Measurements from ENCODE around the gene XXYLT1.

The XXYLT1 gene

GRCh38 chr3:195256639-195257453, 14.1 kb downstream of the XXYLT1 start:
- H3K4me2 ChIP-seq: peak overlapping the region in 3 of 11 experiments; percentile 95 to 100 (median 99); a peak in 3 of 22 replicates
- no peak overlapping the region for H3K4me3 ChIP-seq
- H4K20me1 ChIP-seq: peaks cover 3 to 93% (median 69%) of the 10 kb centered on the region in 11 experiments; a peak in 21 of 22 replicates
- H3K27me3 ChIP-seq: peaks cover 0 to under 1% (median 0%) of the 10 kb centered on the region in 11 experiments; a peak in 1 of 22 replicates
- peaks cover 21 to 76% (median 68%) of the 10 kb centered on the region in 10 experiments for H3K4me1 ChIP-seq
- H3K9me3 ChIP-seq (replicated peaks in 1 of 11): no peaks in the 10 kb centered on the region
- no peak for TF ChIP-seq Cebpa-rat (IDR thresholded peaks at IDR 0.05)
- H3K27ac ChIP-seq: no peak overlapping the region
- no peak overlapping the region for H3K9ac ChIP-seq
- H3K36me3 ChIP-seq: peaks cover 0 to 10% (median 0%) of the 10 kb centered on the region in 11 experiments; a peak in 2 of 22 replicates

GRCh38 chr3:195255571-195256501, 15.1 kb downstream of the XXYLT1 start:
- peaks cover 0 to 7% (median 0%) of the 10 kb centered on the region in 11 experiments; a peak in 1 of 22 replicates for H3K27me3 ChIP-seq
- no peak overlapping the region for H3K9ac ChIP-seq
- no peaks in the 10 kb centered on the region for H3K9me3 ChIP-seq (replicated peaks in 1 of 11)
- H4K20me1 ChIP-seq: peaks cover 7 to 93% (median 75%) of the 10 kb centered on the region in 11 experiments; a peak in 21 of 22 replicates
- peaks cover 0 to 10% (median 0%) of the 10 kb centered on the region in 11 experiments; a peak in 2 of 22 replicates for H3K36me3 ChIP-seq
- H3K4me3 ChIP-seq: no peak overlapping the region
- H3K4me2 ChIP-seq: 0 out of 22 replicates have a peak overlapping the region, but pooled peaks of 1 of the 11 experiments have one; percentile 54
- no peak overlapping the region for H3K27ac ChIP-seq
- TF ChIP-seq Cebpa-rat (IDR thresholded peaks at IDR 0.05): no peak
- peaks cover 27 to 78% (median 68%) of the 10 kb centered on the region in 10 experiments for H3K4me1 ChIP-seq

GRCh38 chr3:195255176-195255500, 15.8 kb downstream of the XXYLT1 start:
- no peaks in the 10 kb centered on the region for H3K9me3 ChIP-seq (replicated peaks in 1 of 11)
- peaks cover 7 to 93% (median 75%) of the 10 kb centered on the region in 11 experiments; a peak in 21 of 22 replicates for H4K20me1 ChIP-seq
- peaks cover 0 to 10% (median 0%) of the 10 kb centered on the region in 11 experiments; a peak in 2 of 22 replicates for H3K36me3 ChIP-seq
- peaks cover 21 to 77% (median 65%) of the 10 kb centered on the region in 10 experiments for H3K4me1 ChIP-seq
- H3K4me3 ChIP-seq: no peak overlapping the region
- TF ChIP-seq Cebpa-rat (IDR thresholded peaks at IDR 0.05): no peak
- H3K9ac ChIP-seq: no peak overlapping the region; a peak in 1 of 22 replicates
- no peak overlapping the region for H3K27ac ChIP-seq
- peaks cover 0 to 7% (median 0%) of the 10 kb centered on the region in 11 experiments; a peak in 1 of 22 replicates for H3K27me3 ChIP-seq
- peak overlapping the region in 3 of 11 experiments; percentile 29 to 54 (median 44); a peak in 3 of 22 replicates for H3K4me2 ChIP-seq

GRCh38 chr3:195254454-195255175, 16.3 kb downstream of the XXYLT1 start:
- no peak overlapping the region for H3K4me3 ChIP-seq
- peak overlapping the region in 3 of 11 experiments; percentile 4 to 46 (median 24); a peak in 3 of 22 replicates for H3K9ac ChIP-seq
- H3K27me3 ChIP-seq: peaks cover 0 to 7% (median 0%) of the 10 kb centered on the region in 11 experiments; a peak in 1 of 22 replicates
- peak overlapping the region in 9 of 11 experiments; percentile 15 to 54 (median 39); a peak in 17 of 22 replicates for H3K4me2 ChIP-seq
- H4K20me1 ChIP-seq: peaks cover 7 to 98% (median 79%) of the 10 kb centered on the region in 11 experiments; a peak in 21 of 22 replicates
- peaks cover 21 to 76% (median 63%) of the 10 kb centered on the region in 10 experiments for H3K4me1 ChIP-seq
- H3K9me3 ChIP-seq (replicated peaks in 1 of 11): no peaks in the 10 kb centered on the region
- H3K36me3 ChIP-seq: peaks cover 0 to 10% (median 0%) of the 10 kb centered on the region in 11 experiments; a peak in 2 of 22 replicates
- H3K27ac ChIP-seq: no peak overlapping the region
- TF ChIP-seq Cebpa-rat (IDR thresholded peaks at IDR 0.05): no peak

- H3K27ac ChIP-seq: no peak overlapping the region
- peak overlapping the region in 4 of 11 experiments; percentile 4 to 46 (median 14); a peak in 3 of 22 replicates for H3K9ac ChIP-seq
- TF ChIP-seq Cebpa-rat (IDR thresholded peaks at IDR 0.05): no peak
- H3K9me3 ChIP-seq (replicated peaks in 1 of 11): peaks cover 0 to 2% (median under 1%) of the 10 kb centered on the region in 11 experiments; a peak in 6 of 22 replicates
- peaks cover 7 to 99% (median 79%) of the 10 kb centered on the region in 11 experiments; a peak in 21 of 22 replicates for H4K20me1 ChIP-seq
- H3K4me2 ChIP-seq: peak overlapping the region in 9 of 11 experiments; percentile 15 to 54 (median 39); a peak in 17 of 22 replicates
- peaks cover 14 to 70% (median 56%) of the 10 kb centered on the region in 10 experiments for H3K4me1 ChIP-seq
- no peak overlapping the region for H3K4me3 ChIP-seq
- peaks cover 0 to 7% (median 0%) of the 10 kb centered on the region in 11 experiments; a peak in 1 of 22 replicates for H3K27me3 ChIP-seq
- peaks cover 0 to 13% (median 0%) of the 10 kb centered on the region in 11 experiments; a peak in 3 of 22 replicates for H3K36me3 ChIP-seq
These were observed 17.0 kb downstream of the XXYLT1 start for GRCh38 chr3:195253923-195254432.

GRCh38 chr3:195251336-195252065, 19.5 kb downstream of the XXYLT1 start:
- Histone ChIP-seq H4K20me1 (peaks cover 7 to 77% (median 63%) of the 10 kb centered on the region in 11 experiments; a peak in 20 of 22 replicates), H3K4me1 (peaks cover 9 to 53% (median 40%) of the 10 kb centered on the region in 10 experiments; a peak in 19 of 20 replicates), H3K9ac (peak overlapping the region in 5 of 11 experiments; percentile 0 to 39 (median 35); a peak in 4 of 22 replicates), H3K27ac (no peak overlapping the region), H3K27me3 (peaks cover 0 to 7% (median 0%) of the 10 kb centered on the region in 11 experiments; a peak in 1 of 22 replicates), H3K36me3 (peaks cover 2 to 38% (median 14%) of the 10 kb centered on the region in 11 experiments; a peak in 17 of 22 replicates), H3K4me3 (no peak overlapping the region), H3K4me2 (peak overlapping the region; percentile 4 to 82 (median 66)), H3K9me3 (replicated peaks in 1 of 11) (peaks cover 10 to 20% (median 15%) of the 10 kb centered on the region in 11 experiments; a peak in 19 of 22 replicates)
- no peak for TF ChIP-seq Cebpa-rat (IDR thresholded peaks at IDR 0.05)

Data from BLaER1 treated with 17β-estradiol and CSF1 and Interleukin-3, amounts not matched to agents 10 nM and 100 nM (cell line).